Medulla oblongata (tissue), 1 donor: ENCODE measurements around the gene TCTN3.
"Not testable (repeated sequence)": the region's sequence is repeated elsewhere in the genome, so short reads cannot be mapped to it uniquely, and the experiment has no call there.

Source experiments
- DNase-seq: peaks from one replicate; pipeline ENCODE4 v3.0.0-alpha.2; 2015; ENCODE audit errors: extremely low spot score

TCTN3 gene

GRCh38 chr10:95628786-95629185 lies 64.9 kb downstream of the TCTN3 start:
- DNase-seq = no peak

- no peak for DNase-seq
Observed at GRCh38 chr10:95626500-95626899, 67.2 kb downstream of the TCTN3 start.

- DNase-seq = not testable (repeated sequence)
Observed at GRCh38 chr10:95620415-95620814, 73.3 kb downstream of the TCTN3 start.

GRCh38 chr10:95618101-95618500 lies 75.6 kb downstream of the TCTN3 start:
- DNase-seq = no peak

GRCh38 chr10:95616446-95616845 lies 77.3 kb downstream of the TCTN3 start:
- no peak for DNase-seq
